ENCODE measurements around the gene SMIM12. TPM values are rescaled to one million over a fixed set of nuclear protein-coding genes. Genes with fewer than 3 reads are reported as not detected.

The SMIM12 gene
- total RNA-seq, 1 experiment from 2014 or later: 35.8 TPM

DNA sequence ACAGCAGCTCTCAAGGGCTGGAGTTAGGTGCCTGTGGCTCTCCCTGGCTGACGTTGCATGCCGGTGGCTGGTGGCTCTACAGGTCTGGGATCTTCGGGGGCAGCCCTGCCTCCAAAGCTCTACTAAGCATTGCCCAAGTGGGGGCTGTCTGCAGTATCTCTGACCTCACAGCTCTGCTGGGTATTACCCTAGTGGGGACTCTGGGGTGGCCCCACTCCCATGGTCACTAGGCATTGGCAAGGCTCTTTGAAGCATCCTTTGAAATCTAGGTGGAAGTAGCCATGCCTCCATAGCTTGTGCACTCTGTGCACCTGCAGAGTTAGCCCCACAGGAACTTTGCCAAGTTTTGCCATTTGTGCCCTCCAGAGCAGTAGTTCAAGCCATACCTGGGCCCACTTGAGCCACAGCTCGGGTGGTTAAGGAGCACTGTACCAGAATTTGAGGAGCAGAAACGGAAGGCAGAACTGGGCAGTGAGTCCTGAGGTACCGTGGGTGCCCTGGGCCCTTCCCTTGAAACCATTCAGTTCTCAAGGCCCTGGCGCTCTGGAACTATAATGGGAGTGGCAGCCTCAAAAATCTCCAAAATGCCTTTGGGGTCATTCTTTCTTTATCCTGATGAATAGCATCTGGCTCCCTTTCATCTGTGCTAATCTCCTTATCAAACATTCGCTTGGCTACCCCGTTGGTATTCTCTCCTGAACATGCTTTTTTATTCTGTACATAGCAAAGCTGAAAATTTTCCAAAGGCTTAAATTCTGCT lies 51.3 kb downstream of the SMIM12 start:
- H3K4me1 Mint-ChIP-seq (ENCODE audit: low read depth, unreplicated experiment): peaks cover 19% of the 10 kb centered on the region

DNA sequence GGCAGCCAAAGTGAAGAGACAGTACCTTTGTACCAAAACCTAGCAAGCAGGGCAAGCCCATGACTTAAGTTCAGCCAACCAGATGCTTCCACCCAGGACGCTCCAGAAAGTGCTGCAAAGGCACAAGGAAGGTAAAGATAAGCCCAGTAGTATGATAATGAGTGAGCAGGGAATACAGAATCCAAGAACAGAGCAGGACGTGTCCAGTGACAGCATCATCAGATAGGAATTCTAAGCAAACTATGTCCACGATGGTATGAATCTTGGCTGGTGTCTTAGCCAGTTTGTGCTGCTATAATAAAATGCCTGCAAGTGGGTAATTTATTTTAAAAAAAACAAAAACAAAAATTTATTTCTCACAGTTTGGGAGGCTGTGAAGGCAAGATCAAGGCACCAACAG lies 53.2 kb downstream of the SMIM12 start:
- Mint-ChIP-seq H3K36me3 (ENCODE audit: insufficient read depth, unreplicated experiment) (no peaks in the 10 kb centered on the region), H3K27me3 (ENCODE audit: unreplicated experiment) (no peaks in the 10 kb centered on the region), H3K4me3 (ENCODE audit: low read depth, unreplicated experiment) (no peak overlapping the region), H3K9me3 (ENCODE audit: low read depth, unreplicated experiment) (no peaks in the 10 kb centered on the region), H3K27ac (ENCODE audit: unreplicated experiment) (no peak overlapping the region), H3K4me1 (ENCODE audit: low read depth, unreplicated experiment) (peaks cover 19% of the 10 kb centered on the region)
- CTCF ChIA-PET: no interaction called here
- no peak for DNase-seq
- intact Hi-C loops (cut with micrococcal nuclease; ENCODE audit: unreplicated experiment): no loop called here
- no TSS peak for BruUV-seq (replicated peaks)
- TF ChIP-seq, protein P1, sequence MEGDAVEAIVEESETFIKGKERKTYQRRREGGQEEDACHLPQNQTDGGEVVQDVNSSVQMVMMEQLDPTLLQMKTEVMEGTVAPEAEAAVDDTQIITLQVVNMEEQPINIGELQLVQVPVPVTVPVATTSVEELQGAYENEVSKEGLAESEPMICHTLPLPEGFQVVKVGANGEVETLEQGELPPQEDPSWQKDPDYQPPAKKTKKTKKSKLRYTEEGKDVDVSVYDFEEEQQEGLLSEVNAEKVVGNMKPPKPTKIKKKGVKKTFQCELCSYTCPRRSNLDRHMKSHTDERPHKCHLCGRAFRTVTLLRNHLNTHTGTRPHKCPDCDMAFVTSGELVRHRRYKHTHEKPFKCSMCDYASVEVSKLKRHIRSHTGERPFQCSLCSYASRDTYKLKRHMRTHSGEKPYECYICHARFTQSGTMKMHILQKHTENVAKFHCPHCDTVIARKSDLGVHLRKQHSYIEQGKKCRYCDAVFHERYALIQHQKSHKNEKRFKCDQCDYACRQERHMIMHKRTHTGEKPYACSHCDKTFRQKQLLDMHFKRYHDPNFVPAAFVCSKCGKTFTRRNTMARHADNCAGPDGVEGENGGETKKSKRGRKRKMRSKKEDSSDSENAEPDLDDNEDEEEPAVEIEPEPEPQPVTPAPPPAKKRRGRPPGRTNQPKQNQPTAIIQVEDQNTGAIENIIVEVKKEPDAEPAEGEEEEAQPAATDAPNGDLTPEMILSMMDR (IDR thresholded peaks at IDR 0.05; ENCODE audit: unreplicated experiment): no peak

More for the DNA sequence above, 51.3 kb downstream of the SMIM12 start:
- Mint-ChIP-seq H3K4me3 (ENCODE audit: low read depth, unreplicated experiment) (no peak overlapping the region), H3K27ac (ENCODE audit: unreplicated experiment) (no peak overlapping the region), H3K9me3 (ENCODE audit: low read depth, unreplicated experiment) (no peaks in the 10 kb centered on the region), H3K36me3 (ENCODE audit: insufficient read depth, unreplicated experiment) (no peaks in the 10 kb centered on the region), H3K27me3 (ENCODE audit: unreplicated experiment) (no peaks in the 10 kb centered on the region)
- no TSS peak for BruUV-seq (replicated peaks)
- CTCF ChIA-PET: no interaction called here
- intact Hi-C loops (cut with micrococcal nuclease; ENCODE audit: unreplicated experiment): no loop called here
- TF ChIP-seq, protein P1 (IDR thresholded peaks at IDR 0.05; ENCODE audit: unreplicated experiment): no peak
- no peak for DNase-seq

DNA sequence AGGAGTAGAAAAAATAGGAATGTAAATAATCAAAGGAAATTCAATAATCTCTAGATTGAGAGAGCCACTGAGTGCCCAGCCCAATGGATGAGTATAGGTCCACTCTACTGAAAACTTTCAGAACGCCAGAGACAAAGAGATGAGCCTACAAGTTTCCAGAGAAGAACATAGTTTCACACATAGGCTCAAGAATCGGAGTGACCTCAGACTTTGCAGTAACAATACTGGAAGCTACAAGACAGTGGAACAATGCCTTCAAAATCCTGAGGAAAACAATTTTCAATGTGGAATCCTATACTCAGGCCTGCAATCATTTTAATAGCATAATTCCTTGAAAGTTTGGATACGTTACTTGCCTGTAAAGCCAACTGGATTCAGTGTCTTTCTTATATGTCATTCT lies 55.8 kb downstream of the SMIM12 start:
- DNase-seq: no peak
- intact Hi-C loops (cut with micrococcal nuclease; ENCODE audit: unreplicated experiment): no loop called here
- Mint-ChIP-seq H3K36me3 (ENCODE audit: insufficient read depth, unreplicated experiment) (no peaks in the 10 kb centered on the region), H3K4me1 (ENCODE audit: low read depth, unreplicated experiment) (peaks cover 19% of the 10 kb centered on the region), H3K4me3 (ENCODE audit: low read depth, unreplicated experiment) (no peak overlapping the region), H3K27me3 (ENCODE audit: unreplicated experiment) (no peaks in the 10 kb centered on the region), H3K27ac (ENCODE audit: unreplicated experiment) (no peak overlapping the region), H3K9me3 (ENCODE audit: low read depth, unreplicated experiment) (no peaks in the 10 kb centered on the region)
- TF ChIP-seq, protein P1 (IDR thresholded peaks at IDR 0.05; ENCODE audit: unreplicated experiment): no peak
- CTCF ChIA-PET: no interaction called here
- BruUV-seq (replicated peaks): no TSS peak

Other genes with a start within 250 kb of the SMIM12 start
- 0.73 and 1.1 TPM in 2 replicates for gene GJB5, start 104.7 kb downstream of the SMIM12 start, total RNA-seq (2022)
- 2.5 and 2.6 TPM in 2 replicates for gene GJB4, start 100.0 kb downstream of the SMIM12 start, total RNA-seq (2022)
- gene GJB3, start 78.5 kb downstream of the SMIM12 start, total RNA-seq (2022): 23.1 and 23.5 TPM in 2 replicates
- not detected in 2 replicates for gene GJA4, start 66.8 kb downstream of the SMIM12 start, total RNA-seq (2022)
- 1.0 and 1.1 TPM in 2 replicates for gene DLGAP3, start 69.9 kb upstream of the SMIM12 start, total RNA-seq (2022)
- gene TMEM35B, start 125.6 kb upstream of the SMIM12 start, total RNA-seq (2022): 22.6 and 27.6 TPM in 2 replicates
- gene ZMYM6, start 172.2 kb upstream of the SMIM12 start, total RNA-seq (2022): 16.7 and 31.4 TPM in 2 replicates
- gene ZMYM1, start 219.6 kb upstream of the SMIM12 start, total RNA-seq (2022): 33.4 and 40.2 TPM in 2 replicates

Data from Calu3 (cell line).